NCI-H146 treated with DMSO at 0.1 percent for 48 hours (cell line): ENCODE measurements around the gene AGAP1.

Experiments used
- DNase-seq: peaks from one replicate; lab custom pipeline; 2025; ENCODE audit not compliant: unreplicated experiment; lab: John Stamatoyannopoulos, UW

The AGAP1 gene

GRCh38 chr2:235900631-235901030 is 406.8 kb downstream of the AGAP1 start:
- DNase-seq = no peak

GRCh38 chr2:235901243-235901642 is 407.4 kb downstream of the AGAP1 start:
- no peak for DNase-seq

GRCh38 chr2:235903782-235904584 is 410.1 kb downstream of the AGAP1 start:
- no peak for DNase-seq

GRCh38 chr2:235904585-235904931 is 410.7 kb downstream of the AGAP1 start:
- DNase-seq = no peak

GRCh38 chr2:235908826-235909225 is 415.0 kb downstream of the AGAP1 start:
- DNase-seq = no peak

GRCh38 chr2:235909358-235909757 is 415.5 kb downstream of the AGAP1 start:
- DNase-seq = no peak

GRCh38 chr2:235910067-235910466 is 416.2 kb downstream of the AGAP1 start:
- no peak for DNase-seq

- no peak for DNase-seq
Observed at GRCh38 chr2:235911125-235911524, 417.3 kb downstream of the AGAP1 start.

- DNase-seq = no peak
Observed at GRCh38 chr2:235911633-235912233, 417.9 kb downstream of the AGAP1 start.

- no peak for DNase-seq
Observed at GRCh38 chr2:235914756-235915155, 420.9 kb downstream of the AGAP1 start.

GRCh38 chr2:235917506-235917905 is 423.7 kb downstream of the AGAP1 start:
- DNase-seq = no peak

GRCh38 chr2:235918876-235919275 is 425.0 kb downstream of the AGAP1 start:
- DNase-seq = no peak

GRCh38 chr2:235920216-235920865 is 426.5 kb downstream of the AGAP1 start:
- no peak for DNase-seq

GRCh38 chr2:235921508-235922191 is 427.8 kb downstream of the AGAP1 start:
- no peak for DNase-seq

GRCh38 chr2:235922839-235923238 is 429.0 kb downstream of the AGAP1 start:
- no peak for DNase-seq

GRCh38 chr2:235923859-235924674 is 430.2 kb downstream of the AGAP1 start:
- no peak for DNase-seq

GRCh38 chr2:235924675-235925063 is 430.8 kb downstream of the AGAP1 start:
- DNase-seq = no peak

- no peak for DNase-seq
Observed at GRCh38 chr2:235925250-235925919, 431.5 kb downstream of the AGAP1 start.

GRCh38 chr2:235926229-235926628 is 432.4 kb downstream of the AGAP1 start:
- DNase-seq = no peak

GRCh38 chr2:235928751-235929370 is 435.0 kb downstream of the AGAP1 start:
- DNase-seq = no peak
